Hepatocyte (in vitro differentiated cells): Measurements from ENCODE around the gene DUSP15.

Experiments
- EZH2 ChIP-seq: fragments of 200-600 bp; sonication (generic); IDR thresholded peaks from 2 replicates; pipeline ENCODE4 v1.6.1; 2016; ENCODE audit warnings: antibody characterized with exemption, mild to moderate bottlenecking, borderline replicate concordance
- TF ChIP-seq, protein P1 (sequence below): fragments of 200-600 bp; sonication (generic); IDR thresholded peaks from 2 replicates; pipeline ENCODE4 v1.5.1; 2016; ENCODE audit warnings: antibody characterized with exemption, mild to moderate bottlenecking; ENCODE audit not compliant: poor library complexity

DNA sequence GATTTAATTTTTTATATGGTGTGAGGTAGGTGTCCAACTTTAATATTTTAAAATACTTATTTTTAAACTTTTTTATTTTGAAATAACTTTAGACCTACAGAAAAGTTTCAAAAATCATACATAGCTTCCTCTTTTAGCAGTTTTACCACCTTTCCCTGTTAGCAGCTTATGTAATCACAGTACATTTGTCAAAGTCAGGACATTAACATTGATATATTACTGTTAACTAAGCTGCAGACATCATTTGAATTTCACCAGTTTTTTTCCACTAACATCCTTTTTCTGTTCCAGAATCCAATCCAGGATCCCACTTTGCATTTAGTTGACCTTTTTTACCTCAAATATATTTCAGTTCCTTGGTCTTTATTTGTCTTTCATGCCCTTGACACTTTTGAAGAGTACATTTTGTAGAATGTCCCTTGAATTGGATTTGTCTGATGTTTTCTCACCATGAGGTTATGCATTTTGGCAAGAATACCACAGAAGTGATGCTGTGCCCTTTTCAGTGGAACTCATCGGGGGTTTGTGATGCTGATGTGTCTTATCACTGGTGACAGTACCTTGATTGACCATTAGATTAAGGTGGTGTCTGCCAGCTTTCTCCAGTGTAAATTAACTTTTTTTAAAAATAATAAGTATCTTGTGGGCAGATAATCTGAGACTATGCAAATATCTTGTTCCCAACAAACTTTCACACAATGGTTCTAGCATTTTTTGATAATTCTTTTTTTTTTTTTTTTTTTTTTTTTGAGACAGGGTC is 33.5 kb upstream of the DUSP15 start:
- TF ChIP-seq, protein P1, sequence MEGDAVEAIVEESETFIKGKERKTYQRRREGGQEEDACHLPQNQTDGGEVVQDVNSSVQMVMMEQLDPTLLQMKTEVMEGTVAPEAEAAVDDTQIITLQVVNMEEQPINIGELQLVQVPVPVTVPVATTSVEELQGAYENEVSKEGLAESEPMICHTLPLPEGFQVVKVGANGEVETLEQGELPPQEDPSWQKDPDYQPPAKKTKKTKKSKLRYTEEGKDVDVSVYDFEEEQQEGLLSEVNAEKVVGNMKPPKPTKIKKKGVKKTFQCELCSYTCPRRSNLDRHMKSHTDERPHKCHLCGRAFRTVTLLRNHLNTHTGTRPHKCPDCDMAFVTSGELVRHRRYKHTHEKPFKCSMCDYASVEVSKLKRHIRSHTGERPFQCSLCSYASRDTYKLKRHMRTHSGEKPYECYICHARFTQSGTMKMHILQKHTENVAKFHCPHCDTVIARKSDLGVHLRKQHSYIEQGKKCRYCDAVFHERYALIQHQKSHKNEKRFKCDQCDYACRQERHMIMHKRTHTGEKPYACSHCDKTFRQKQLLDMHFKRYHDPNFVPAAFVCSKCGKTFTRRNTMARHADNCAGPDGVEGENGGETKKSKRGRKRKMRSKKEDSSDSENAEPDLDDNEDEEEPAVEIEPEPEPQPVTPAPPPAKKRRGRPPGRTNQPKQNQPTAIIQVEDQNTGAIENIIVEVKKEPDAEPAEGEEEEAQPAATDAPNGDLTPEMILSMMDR, result no peak
- no peak for TF ChIP-seq EZH2
